Measurements from ENCODE around the gene ADAM12.

DNA sequence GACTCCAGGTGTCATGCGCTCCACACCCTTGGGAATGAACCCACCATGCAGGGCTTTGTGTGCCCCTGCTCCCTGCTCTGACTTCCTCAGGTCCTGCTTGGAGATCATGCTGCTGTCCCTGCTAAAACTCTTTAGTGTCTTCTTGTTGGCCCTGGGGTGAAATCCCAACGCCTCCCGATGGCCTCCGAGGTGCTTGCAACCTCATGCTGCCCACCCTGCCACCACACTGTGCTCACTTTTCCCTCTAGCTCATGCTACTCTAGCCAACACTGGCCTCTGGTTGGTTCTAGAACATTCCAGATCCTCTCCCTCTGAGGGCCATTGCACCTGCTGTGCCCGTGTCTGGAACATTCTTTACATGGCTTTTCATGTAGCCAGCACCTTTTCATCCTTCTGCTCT is 227.7 kb downstream of the ADAM12 start:
- TF ChIP-seq ZNF530 (CRISPR knock-in tag; IDR thresholded peaks at IDR 0.05; ENCODE audit: low read depth) (no peak), MXI1 (IDR thresholded peaks at IDR 0.05; ENCODE audit: borderline replicate concordance, low read depth, low read length) (no peak), JUNB (CRISPR knock-in tag; IDR thresholded peaks at IDR 0.05; ENCODE audit: borderline replicate concordance) (no peak), TGIF2 (CRISPR knock-in tag; IDR thresholded peaks at IDR 0.05) (no peak), CEBPB (IDR thresholded peaks at IDR 0.05; ENCODE audit: borderline replicate concordance, low read depth, low read length) (no peak), FOXK2 (IDR thresholded peaks at IDR 0.05) (no peak), U2AF2 (IDR thresholded peaks at IDR 0.05; ENCODE audit: low read depth, low read length) (no peak), MAFK (conservative IDR thresholded peaks at IDR 0.05 in 1 of 2, IDR thresholded peaks at IDR 0.05 in 1 of 2; ENCODE audit: low read length in 2 of 2) (no peak), RNF2 (conservative IDR thresholded peaks at IDR 0.05; ENCODE audit: low read depth) (no peak), MYNN (CRISPR knock-in tag; IDR thresholded peaks at IDR 0.05; ENCODE audit: low read depth) (no peak), CBX2 (IDR thresholded peaks at IDR 0.05; ENCODE audit: low read depth, low read length) (no peak), CBX2 (CRISPR knock-in tag; IDR thresholded peaks at IDR 0.05; ENCODE audit: low read depth) (no peak), EZH2 (conservative IDR thresholded peaks at IDR 0.05; ENCODE audit: low read depth, low read length) (no peak)
- TF ChIP-seq, protein P1, sequence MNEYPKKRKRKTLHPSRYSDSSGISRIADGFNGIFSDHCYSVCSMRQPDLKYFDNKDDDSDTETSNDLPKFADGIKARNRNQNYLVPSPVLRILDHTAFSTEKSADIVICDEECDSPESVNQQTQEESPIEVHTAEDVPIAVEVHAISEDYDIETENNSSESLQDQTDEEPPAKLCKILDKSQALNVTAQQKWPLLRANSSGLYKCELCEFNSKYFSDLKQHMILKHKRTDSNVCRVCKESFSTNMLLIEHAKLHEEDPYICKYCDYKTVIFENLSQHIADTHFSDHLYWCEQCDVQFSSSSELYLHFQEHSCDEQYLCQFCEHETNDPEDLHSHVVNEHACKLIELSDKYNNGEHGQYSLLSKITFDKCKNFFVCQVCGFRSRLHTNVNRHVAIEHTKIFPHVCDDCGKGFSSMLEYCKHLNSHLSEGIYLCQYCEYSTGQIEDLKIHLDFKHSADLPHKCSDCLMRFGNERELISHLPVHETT (CRISPR knock-in tag; conservative IDR thresholded peaks at IDR 0.05): no peak
